IPS DF 6.9 (cell line): ENCODE results near the gene PDE7B.

Source experiments
- DNase-seq: peaks from one replicate; pipeline ENCODE4 v3.0.0-alpha.2; 2013; ENCODE audit warnings: low read depth, low spot score
- H3K27ac ChIP-seq: one replicate; pipeline ENCODE4 v1.5.1; 2013; ENCODE audit warnings: low read length, control low read depth
- H3K27me3 ChIP-seq: 2 replicates; pipeline ENCODE4 v1.6.1; 2013; ENCODE audit warnings: mild to moderate bottlenecking, low read length; ENCODE audit not compliant: control insufficient read depth, insufficient read depth
- H3K36me3 ChIP-seq: 2 replicates; pipeline ENCODE4 v1.6.1; 2013; ENCODE audit warnings: low read length; ENCODE audit not compliant: control insufficient read depth, insufficient read depth
- H3K4me1 ChIP-seq: 2 replicates; pipeline ENCODE4 v1.6.1; 2013; ENCODE audit warnings: low read length; ENCODE audit not compliant: control insufficient read depth, insufficient read depth
- H3K4me3 ChIP-seq: 2 replicates; pipeline ENCODE4 v1.5.1; 2013; ENCODE audit warnings: mild to moderate bottlenecking, low read length
- H3K9me3 ChIP-seq: 2 replicates; pipeline ENCODE4 v1.6.1; 2013; ENCODE audit warnings: low read length, inconsistent platforms; ENCODE audit not compliant: control insufficient read depth, insufficient read depth
- WGBS: extraction: QIAGEN DNeasy Blood & Tissue Kit; methylation state at CpG from one replicate; pipeline ENCODE4 v1.1.7; 2013; ENCODE audit warnings: mixed read lengths, missing lambda C conversion rate; ENCODE audit not compliant: insufficient read length, insufficient coverage; 5-methylcytosine and 5-hydroxymethylcytosine counted together

Gene PDE7B

DNA sequence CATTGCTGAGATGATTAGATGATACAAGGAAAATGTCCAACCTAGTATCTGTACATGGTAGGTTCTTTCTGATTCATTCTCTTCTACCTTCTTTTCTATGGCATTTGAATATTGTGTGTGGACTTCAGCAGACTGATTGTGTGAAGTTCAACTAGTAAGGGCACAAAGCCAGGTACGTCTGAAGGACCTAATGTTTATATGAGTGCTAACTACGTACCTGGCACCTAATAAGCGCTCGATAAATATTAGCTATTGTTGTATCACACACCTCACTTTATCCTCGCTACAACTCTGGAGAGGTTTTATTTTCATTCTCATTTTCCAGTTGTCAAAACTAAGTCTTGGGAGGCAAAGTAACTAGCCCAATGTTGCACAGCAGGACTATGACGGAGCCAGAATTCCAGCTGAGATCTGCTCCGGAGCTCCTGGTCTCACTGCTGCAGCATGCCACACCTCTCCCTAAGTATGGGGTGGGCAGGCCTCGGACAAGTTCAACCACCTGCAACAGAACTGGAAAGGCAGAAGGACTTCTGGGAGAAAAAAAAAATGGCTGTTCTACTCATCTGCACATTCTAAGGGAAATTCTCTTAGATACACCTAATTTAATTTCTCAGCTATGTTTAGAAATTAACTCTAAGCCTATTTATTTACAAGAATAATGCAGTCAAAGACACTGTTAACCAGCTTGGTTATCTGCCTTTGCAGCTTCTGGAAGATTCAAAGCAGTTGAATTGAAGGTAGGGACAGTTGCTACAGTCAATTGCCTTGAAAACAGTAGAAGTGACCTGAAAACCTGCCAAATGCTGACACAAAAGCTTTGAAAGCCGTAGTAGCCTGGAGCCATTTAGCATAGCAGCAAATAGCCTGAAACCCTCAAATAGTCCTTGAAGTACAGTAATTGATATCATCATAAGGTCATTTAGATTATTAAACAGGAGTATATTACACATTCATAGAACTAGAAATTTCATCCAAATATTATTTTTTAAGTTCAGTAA lies 165.0 kb downstream of the PDE7B start:
- Histone ChIP-seq H3K27me3 (no peaks in the 10 kb centered on the region), H3K36me3 (no peaks in the 10 kb centered on the region), H3K4me3 (no peak overlapping the region), H3K4me1 (no peaks in the 10 kb centered on the region), H3K27ac (no peak overlapping the region), H3K9me3 (no peaks in the 10 kb centered on the region; the same call in 1 of the 2 replicates)
- DNase-seq = no peak
- no CpG with 5 or more reads among the region's 9 CpGs for WGBS

DNA sequence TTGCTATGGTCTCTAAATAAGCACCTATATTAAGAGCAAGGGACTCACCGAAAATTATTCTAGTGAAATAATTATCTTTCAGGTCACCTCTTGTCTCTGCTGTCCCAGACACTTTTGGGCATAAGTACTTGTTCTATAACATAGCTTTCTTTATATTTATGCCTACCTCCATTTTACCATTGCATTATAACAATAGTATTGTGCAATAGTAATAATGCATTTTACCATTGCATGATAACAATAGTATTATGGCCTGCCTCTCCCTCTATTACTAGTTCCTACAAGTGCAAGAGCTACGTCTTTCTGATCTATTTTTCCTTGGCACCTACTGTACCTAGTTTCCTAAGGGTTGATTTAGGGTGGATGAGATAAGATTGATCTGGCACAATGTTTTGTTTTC lies 169.2 kb downstream of the PDE7B start:
- Histone ChIP-seq H3K27me3 (no peaks in the 10 kb centered on the region), H3K4me1 (no peaks in the 10 kb centered on the region), H3K9me3 (no peaks in the 10 kb centered on the region), H3K36me3 (no peaks in the 10 kb centered on the region), H3K27ac (no peak overlapping the region), H3K4me3 (no peak overlapping the region)
- DNase-seq = no peak
- no CpG with 5 or more reads among the region's 2 CpGs for WGBS

DNA sequence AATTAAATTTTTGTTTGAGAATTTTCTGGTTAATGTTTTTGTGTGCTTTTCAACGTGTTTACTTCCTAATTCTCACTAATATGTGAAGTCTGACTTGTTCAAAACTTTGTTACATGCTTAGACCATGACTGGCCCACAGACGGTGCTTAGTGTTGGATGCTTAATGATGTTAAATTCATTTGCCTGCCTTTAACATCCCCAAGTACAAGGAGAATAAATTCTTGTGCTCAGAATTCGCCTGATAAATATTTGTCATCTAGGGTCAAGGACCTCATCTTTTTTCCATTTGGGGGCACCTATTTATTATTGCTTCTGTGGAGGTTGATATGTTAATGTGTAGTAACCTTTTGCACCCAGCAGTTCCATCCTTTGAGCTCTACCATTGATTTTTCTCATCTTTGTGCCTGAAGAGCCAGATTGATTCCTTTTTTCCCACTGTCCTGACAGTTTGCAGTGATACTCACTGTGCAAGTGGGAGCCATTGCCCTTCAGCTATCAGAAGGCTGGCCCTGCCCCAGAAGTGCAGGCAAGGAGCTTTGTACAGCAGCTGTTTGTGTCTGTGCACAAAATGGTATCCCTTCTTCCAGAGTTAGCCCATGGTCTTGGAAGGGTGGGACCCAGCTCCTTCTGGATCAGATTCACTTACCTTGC lies 170.8 kb downstream of the PDE7B start:
- no peaks in the 10 kb centered on the region for H3K27me3 ChIP-seq
- no CpG with 5 or more reads among the region's 3 CpGs for whole genome bisulfite sequencing
- DNase-seq = no peak
- no peak overlapping the region for H3K4me3 ChIP-seq
- H3K4me1 ChIP-seq = no peaks in the 10 kb centered on the region
- H3K36me3 ChIP-seq = no peaks in the 10 kb centered on the region
- no peak overlapping the region for H3K27ac ChIP-seq
- H3K9me3 ChIP-seq = no peaks in the 10 kb centered on the region

DNA sequence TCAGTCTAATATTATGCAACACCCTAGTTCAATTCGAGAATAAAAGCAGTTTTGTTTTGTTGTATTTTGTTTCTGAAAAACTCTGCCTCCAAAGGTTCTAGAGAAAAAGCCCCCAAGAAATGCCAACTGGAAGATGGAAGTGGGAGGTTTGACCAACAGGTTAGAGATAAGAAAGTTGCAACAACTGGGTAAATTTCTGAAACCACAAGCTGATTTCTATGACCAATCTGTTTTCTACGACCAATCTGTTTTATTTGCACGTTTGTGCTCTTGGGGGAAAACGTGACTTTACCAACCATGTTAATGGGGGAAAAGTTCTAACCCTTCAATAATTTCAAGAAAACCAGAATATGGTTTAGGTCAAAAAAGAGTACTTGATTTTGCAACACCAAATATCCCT lies 173.2 kb downstream of the PDE7B start:
- WGBS = no CpG with 5 or more reads among the region's 4 CpGs

DNA sequence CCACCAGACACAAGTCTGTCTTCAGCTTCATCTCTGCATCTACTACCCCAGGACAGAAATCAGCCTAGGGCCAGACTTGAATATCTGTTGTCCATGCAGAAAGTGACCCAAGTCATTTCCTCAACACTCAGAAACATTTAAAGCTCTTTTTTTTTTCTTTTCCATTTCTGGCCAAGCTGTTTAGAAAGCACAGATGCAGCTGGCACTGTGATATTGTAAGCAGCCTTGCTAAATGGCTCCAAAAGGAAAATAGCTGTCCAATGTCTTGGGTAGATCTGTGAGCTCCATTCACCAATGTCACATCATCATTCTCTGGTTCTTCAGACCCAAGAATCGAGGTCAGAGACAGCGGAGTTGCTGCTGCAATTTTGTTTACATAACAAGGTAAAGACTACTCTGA lies 174.2 kb downstream of the PDE7B start:
- Histone ChIP-seq H3K4me1 (no peaks in the 10 kb centered on the region), H3K4me3 (no peak overlapping the region), H3K9me3 (no peaks in the 10 kb centered on the region), H3K27me3 (no peaks in the 10 kb centered on the region), H3K27ac (no peak overlapping the region), H3K36me3 (no peaks in the 10 kb centered on the region)
- DNase-seq = no peak
- WGBS = no CpG with 5 or more reads among the region's 2 CpGs

More for the DNA sequence above, 173.2 kb downstream of the PDE7B start:
- Histone ChIP-seq H3K4me3 (no peak overlapping the region), H3K27me3 (no peaks in the 10 kb centered on the region), H3K9me3 (no peaks in the 10 kb centered on the region), H3K27ac (no peak overlapping the region), H3K36me3 (no peaks in the 10 kb centered on the region), H3K4me1 (no peaks in the 10 kb centered on the region)
- no peak for DNase-seq

DNA sequence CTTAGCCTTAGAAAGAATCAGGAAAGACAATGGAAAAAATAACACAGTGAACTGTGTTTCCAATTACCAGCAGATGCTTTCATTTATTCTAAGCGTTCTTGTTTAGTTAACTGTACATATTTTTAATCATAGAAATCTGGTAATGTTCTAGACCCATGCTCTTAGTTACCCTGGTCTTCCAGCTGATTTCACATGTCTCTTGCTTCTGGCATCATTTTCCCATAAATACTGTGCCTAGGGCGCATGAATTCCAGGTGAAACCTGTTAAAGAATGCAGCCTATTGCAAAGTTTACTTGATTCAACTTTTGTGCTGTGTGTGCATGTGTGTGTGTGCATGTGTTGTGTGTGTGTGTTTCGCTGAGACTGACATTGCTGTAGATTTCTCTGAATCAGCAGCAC lies 178.6 kb downstream of the PDE7B start:
- Histone ChIP-seq H3K27ac (no peak overlapping the region), H3K9me3 (no peaks in the 10 kb centered on the region)
- DNase-seq = no peak

DNA sequence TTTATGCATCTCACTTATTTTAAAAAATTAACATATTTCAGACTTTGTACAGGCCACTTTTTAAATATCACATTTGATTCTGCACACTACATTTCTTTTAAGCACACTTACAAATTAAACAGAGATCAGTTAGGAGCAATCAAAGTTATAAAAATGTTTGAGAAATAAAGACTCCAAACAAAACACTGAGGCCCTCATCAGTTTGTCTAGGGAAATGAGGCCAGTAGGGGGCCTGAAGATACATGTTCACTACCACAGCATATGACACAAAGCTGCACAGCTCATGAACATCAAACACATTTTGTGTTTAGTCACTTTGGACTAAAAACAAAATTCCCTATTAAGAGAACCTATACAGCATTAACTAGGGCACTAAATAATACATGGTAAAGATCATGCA lies 180.5 kb downstream of the PDE7B start:
- H3K9me3 ChIP-seq = no peaks in the 10 kb centered on the region
- H3K36me3 ChIP-seq = no peaks in the 10 kb centered on the region
- DNase-seq = no peak
- no peak overlapping the region for H3K4me3 ChIP-seq
- H3K4me1 ChIP-seq = no peaks in the 10 kb centered on the region
- no peaks in the 10 kb centered on the region for H3K27me3 ChIP-seq
- H3K27ac ChIP-seq = no peak overlapping the region

More for the DNA sequence above, 178.6 kb downstream of the PDE7B start:
- Histone ChIP-seq H3K27me3 (no peaks in the 10 kb centered on the region), H3K36me3 (no peaks in the 10 kb centered on the region), H3K4me1 (no peaks in the 10 kb centered on the region), H3K4me3 (no peak overlapping the region)
- WGBS = no CpG with 5 or more reads among the region's 3 CpGs

DNA sequence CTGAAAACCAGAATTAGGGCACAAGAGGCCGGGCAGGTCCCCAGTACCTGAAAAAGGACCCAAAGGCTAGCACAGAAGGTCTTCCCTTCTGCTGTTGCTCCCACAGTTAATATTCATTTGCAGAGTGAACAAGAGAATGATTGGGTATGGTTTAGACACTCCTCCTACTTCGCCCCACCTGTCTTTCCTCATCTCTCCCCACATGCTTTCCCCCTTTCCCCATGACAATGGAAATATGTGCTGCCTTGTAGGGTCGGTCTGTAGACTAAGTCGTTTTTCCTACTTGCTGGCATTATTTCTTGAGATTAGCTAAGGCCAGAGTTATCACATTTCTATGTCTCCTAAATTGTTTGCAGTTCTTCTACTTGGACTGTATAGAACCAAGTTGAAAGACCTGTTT lies 181.9 kb downstream of the PDE7B start:
- WGBS = no CpG with 5 or more reads among the region's 4 CpGs
- H3K4me1 ChIP-seq = no peaks in the 10 kb centered on the region
- no peak overlapping the region for H3K27ac ChIP-seq

DNA sequence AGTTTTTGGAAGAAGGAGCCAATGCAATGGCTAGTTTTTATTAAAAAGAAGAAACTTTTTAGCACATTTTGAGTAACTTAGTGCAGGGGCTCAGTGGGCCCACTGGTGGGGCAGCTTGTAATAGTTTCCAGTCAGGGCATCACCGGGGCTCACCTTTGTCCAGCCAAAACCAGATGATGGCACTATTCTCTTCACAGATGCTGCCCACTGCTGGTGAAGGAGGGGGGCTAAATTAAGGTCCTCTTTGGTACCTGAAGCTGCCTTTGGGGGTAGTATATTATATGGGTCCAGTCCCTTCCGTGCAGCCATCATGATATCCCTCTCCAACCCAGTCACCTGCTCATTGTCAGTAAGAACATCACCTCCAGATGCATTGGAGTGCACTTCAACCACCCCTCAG lies 182.9 kb downstream of the PDE7B start:
- H3K4me3 ChIP-seq = no peak overlapping the region
- no peaks in the 10 kb centered on the region for H3K4me1 ChIP-seq
- DNase-seq = no peak
- H3K9me3 ChIP-seq = no peaks in the 10 kb centered on the region
- no peak overlapping the region for H3K27ac ChIP-seq
- no CpG with 5 or more reads among the region's 2 CpGs for WGBS
- no peaks in the 10 kb centered on the region for H3K36me3 ChIP-seq
- H3K27me3 ChIP-seq = no peaks in the 10 kb centered on the region

More for the DNA sequence above, 181.9 kb downstream of the PDE7B start:
- no peaks in the 10 kb centered on the region for H3K27me3 ChIP-seq
- no peak for DNase-seq
- no peaks in the 10 kb centered on the region for H3K9me3 ChIP-seq
- no peaks in the 10 kb centered on the region for H3K36me3 ChIP-seq
- no peak overlapping the region for H3K4me3 ChIP-seq

DNA sequence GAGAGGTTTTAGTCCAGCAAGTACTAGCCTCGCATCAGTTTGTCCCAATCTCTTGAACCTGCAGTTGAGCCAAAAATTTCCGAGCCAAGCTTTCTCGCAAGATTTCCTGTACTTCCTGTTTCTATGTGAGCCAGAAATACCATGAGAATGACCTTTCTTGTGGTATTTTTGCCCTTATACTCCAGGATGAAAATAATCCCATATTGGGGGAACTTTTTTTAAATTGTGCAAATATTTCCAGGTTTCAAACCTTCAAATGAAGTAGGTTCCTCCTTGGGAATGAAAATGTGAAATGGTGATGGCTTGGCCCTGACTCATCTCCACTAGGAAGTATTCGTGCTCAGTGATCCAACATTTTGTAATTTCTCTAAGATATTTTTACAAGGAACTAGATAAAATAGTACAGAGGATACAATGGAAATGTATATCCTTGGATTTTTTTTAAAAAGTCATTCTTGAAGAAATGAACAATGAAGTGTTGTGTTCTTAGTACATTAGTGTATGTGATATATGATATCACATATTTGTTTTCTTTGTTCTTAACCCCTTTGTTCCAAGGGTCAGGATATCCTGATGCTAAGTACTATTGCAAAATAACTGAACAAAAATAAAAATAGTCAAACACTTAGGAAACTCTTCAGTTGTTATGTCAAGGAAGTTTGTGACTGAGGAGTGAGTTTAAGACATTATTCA lies 184.0 kb downstream of the PDE7B start:
- Histone ChIP-seq H3K9me3 (no peaks in the 10 kb centered on the region), H3K4me3 (no peak overlapping the region), H3K27ac (no peak overlapping the region), H3K36me3 (no peaks in the 10 kb centered on the region), H3K27me3 (no peaks in the 10 kb centered on the region), H3K4me1 (no peaks in the 10 kb centered on the region)
- WGBS = no CpG with 5 or more reads among the region's 4 CpGs
- DNase-seq = no peak
